ENCODE measurements around the gene TMEM184B. TPM values are rescaled to one million over a fixed set of nuclear protein-coding genes. Genes with fewer than 3 reads are reported as not detected.
A peak's percentile ranks its signal among the peaks of the same experiment; 100 is the strongest.

Gene TMEM184B
- total and polyA plus RNA-seq, 2 donors from 2014 or later = 22.9 to 54.1 TPM

DNA sequence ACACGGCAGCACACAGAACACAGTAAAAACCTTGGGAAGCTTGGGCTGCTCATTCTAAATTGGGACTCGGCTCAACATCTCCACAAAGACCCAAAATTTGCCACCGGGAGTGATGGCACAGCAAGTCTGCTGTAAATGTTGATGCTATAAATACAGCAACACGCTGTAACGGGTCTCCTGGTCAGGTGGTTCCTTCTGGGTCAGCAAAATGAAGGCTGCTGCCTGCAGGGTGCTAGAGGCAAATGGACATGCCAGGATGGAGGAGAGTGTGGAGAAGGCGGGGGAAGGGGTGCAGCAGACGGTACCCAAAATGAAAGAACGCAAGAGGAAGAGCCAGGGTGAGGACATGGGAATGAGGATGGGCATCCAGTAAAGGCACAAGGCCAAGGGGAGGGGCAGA lies 40.6 kb downstream of the TMEM184B start:
- Histone ChIP-seq H3K4me1 (ENCODE audit: control insufficient read depth in 2 of 3, insufficient read depth in 2 of 3, low read depth in 1 of 3, low read length in 3 of 3) (peaks cover 0 to 6% (median 0%) of the 10 kb centered on the region in 3 donors), H3K9ac (ENCODE audit: low read length in 3 of 3) (no peak overlapping the region), H3K9me3 (ENCODE audit: control insufficient read depth in 2 of 3, insufficient read depth in 1 of 3, low read length in 3 of 3) (no peaks in the 10 kb centered on the region), H3K27ac (ENCODE audit: low read depth in 2 of 2, low read length in 2 of 2) (no peak overlapping the region), H3K36me3 (ENCODE audit: control insufficient read depth in 2 of 3, insufficient read depth in 3 of 3, low read length in 3 of 3) (peaks cover 0 to 18% (median 12%) of the 10 kb centered on the region in 3 donors), H3K27me3 (ENCODE audit: control insufficient read depth, insufficient read depth, low read length) (no peaks in the 10 kb centered on the region), H3K4me3 (ENCODE audit: low read length in 3 of 3) (no peak overlapping the region)
- intact Hi-C loops (cut with DNase I) = no loop called here
- FAIRE-seq (no peak), DNase-seq (no peak)
- TF ChIP-seq, protein P1, sequence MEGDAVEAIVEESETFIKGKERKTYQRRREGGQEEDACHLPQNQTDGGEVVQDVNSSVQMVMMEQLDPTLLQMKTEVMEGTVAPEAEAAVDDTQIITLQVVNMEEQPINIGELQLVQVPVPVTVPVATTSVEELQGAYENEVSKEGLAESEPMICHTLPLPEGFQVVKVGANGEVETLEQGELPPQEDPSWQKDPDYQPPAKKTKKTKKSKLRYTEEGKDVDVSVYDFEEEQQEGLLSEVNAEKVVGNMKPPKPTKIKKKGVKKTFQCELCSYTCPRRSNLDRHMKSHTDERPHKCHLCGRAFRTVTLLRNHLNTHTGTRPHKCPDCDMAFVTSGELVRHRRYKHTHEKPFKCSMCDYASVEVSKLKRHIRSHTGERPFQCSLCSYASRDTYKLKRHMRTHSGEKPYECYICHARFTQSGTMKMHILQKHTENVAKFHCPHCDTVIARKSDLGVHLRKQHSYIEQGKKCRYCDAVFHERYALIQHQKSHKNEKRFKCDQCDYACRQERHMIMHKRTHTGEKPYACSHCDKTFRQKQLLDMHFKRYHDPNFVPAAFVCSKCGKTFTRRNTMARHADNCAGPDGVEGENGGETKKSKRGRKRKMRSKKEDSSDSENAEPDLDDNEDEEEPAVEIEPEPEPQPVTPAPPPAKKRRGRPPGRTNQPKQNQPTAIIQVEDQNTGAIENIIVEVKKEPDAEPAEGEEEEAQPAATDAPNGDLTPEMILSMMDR (IDR thresholded peaks at IDR 0.05; ENCODE audit: borderline replicate concordance, extremely low read depth, insufficient read depth) = no peak

DNA sequence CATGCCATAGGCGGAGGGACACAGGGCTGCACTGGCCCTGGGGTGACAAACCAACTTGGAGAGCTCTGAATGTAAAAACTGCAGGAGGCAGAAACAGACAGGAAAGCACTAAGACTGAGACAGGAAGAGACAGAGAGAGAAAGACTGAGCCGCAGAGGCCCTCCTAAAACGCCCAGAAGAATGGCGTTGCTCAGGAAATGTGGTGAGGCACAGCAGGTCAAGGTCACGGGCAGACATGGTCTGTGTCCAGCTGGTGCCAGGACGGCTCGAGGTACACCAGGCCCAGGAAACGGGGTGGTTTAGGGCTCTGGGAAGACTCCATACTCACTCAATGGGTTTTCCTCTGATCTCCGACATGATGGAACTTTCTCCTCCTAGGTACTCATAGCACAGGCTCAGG lies 41.9 kb downstream of the TMEM184B start:
- no peak overlapping the region for H3K9ac ChIP-seq (ENCODE audit: low read length in 3 of 3)
- H3K27ac ChIP-seq (ENCODE audit: low read depth in 2 of 2, low read length in 2 of 2) = no peak overlapping the region
- FAIRE-seq = no peak
- H3K4me1 ChIP-seq (ENCODE audit: control insufficient read depth in 2 of 3, insufficient read depth in 2 of 3, low read depth in 1 of 3, low read length in 3 of 3) = peaks cover 0 to 2% (median 0%) of the 10 kb centered on the region in 3 donors
- no peak overlapping the region for H3K4me3 ChIP-seq (ENCODE audit: low read length in 3 of 3)
- H3K27me3 ChIP-seq (ENCODE audit: control insufficient read depth, insufficient read depth, low read length) = no peaks in the 10 kb centered on the region
- peaks cover 0 to 18% (median 16%) of the 10 kb centered on the region in 3 donors for H3K36me3 ChIP-seq (ENCODE audit: control insufficient read depth in 2 of 3, insufficient read depth in 3 of 3, low read length in 3 of 3)
- TF ChIP-seq, protein P1 (IDR thresholded peaks at IDR 0.05; ENCODE audit: borderline replicate concordance, extremely low read depth, insufficient read depth) = no peak
- DNase-seq = no peak
- intact Hi-C loops (cut with DNase I) = no loop called here
- no peaks in the 10 kb centered on the region for H3K9me3 ChIP-seq (ENCODE audit: control insufficient read depth in 2 of 3, insufficient read depth in 1 of 3, low read length in 3 of 3)

- FAIRE-seq = no peak
- intact Hi-C loops (cut with DNase I) = no loop called here
- no peak overlapping the region for H3K4me3 ChIP-seq (ENCODE audit: low read length in 3 of 3)
- H3K4me1 ChIP-seq (ENCODE audit: control insufficient read depth in 2 of 3, insufficient read depth in 2 of 3, low read depth in 1 of 3, low read length in 3 of 3) = peaks cover 0 to 2% (median 0%) of the 10 kb centered on the region in 3 donors
- H3K27me3 ChIP-seq (ENCODE audit: control insufficient read depth, insufficient read depth, low read length) = no peaks in the 10 kb centered on the region
- peaks cover 0 to 20% (median 18%) of the 10 kb centered on the region in 3 donors for H3K36me3 ChIP-seq (ENCODE audit: control insufficient read depth in 2 of 3, insufficient read depth in 3 of 3, low read length in 3 of 3)
- H3K9me3 ChIP-seq (ENCODE audit: control insufficient read depth in 2 of 3, insufficient read depth in 1 of 3, low read length in 3 of 3) = no peaks in the 10 kb centered on the region
- H3K9ac ChIP-seq (ENCODE audit: low read length in 3 of 3) = peak overlapping the region in 1 of 3 donors; percentile 11
- DNase-seq = peak in 2 of 5 donors; percentile 36 to 62
- TF ChIP-seq, protein P1 (IDR thresholded peaks at IDR 0.05; ENCODE audit: borderline replicate concordance, extremely low read depth, insufficient read depth) = peak; percentile 42
- H3K27ac ChIP-seq (ENCODE audit: low read depth in 2 of 2, low read length in 2 of 2) = no peak overlapping the region
Observed at GRCh38 chr22:38230108-38230825, 42.5 kb downstream of the TMEM184B start.
